SK-N-SH (cell line): ENCODE results near the gene RCN2.

Experiments used
- CHD2 ChIP-seq: fragments of 150-350 bp; IDR thresholded peaks from 2 replicates; pipeline ENCODE4 v1.6.1; 2018; ENCODE audit warnings: low read length; ENCODE audit not compliant: partially characterized antibody
- EP300 ChIP-seq, 2 experiments: IDR thresholded peaks; 2 replicates each; pipeline versions ENCODE4 v1.4.0 to v1.6.1; 2012; ENCODE audit warnings: borderline replicate concordance in 1 of 2, low read depth in 1 of 2, low read length in 1 of 2
- GABPA ChIP-seq: IDR thresholded peaks from 2 replicates; pipeline ENCODE4 v1.4.0; 2012; ENCODE audit warnings: low read depth, mild to moderate bottlenecking
- GATA2 ChIP-seq: sonication (generic); formaldehyde crosslinking; IDR thresholded peaks from 2 replicates; pipeline ENCODE4 v1.5.0; 2020; ENCODE audit warnings: mild to moderate bottlenecking, missing genetic modification reagents
- MAX ChIP-seq: IDR thresholded peaks from 2 replicates; pipeline ENCODE4 v1.4.0; 2012; ENCODE audit warnings: low read depth
- NRF1 ChIP-seq: IDR thresholded peaks from 2 replicates; pipeline ENCODE4 v1.6.1; 2012; ENCODE audit warnings: low read depth, mild to moderate bottlenecking, low read length
- POLR2AphosphoS5 ChIP-seq: IDR thresholded peaks from 2 replicates; pipeline ENCODE4 v1.6.1; 2012; ENCODE audit warnings: low read depth, low read length
- RCOR1 ChIP-seq: fragments of 150-350 bp; IDR thresholded peaks from 2 replicates; pipeline ENCODE4 v1.6.1; 2017; ENCODE audit warnings: antibody characterized with exemption, low read length
- SMC3 ChIP-seq: IDR thresholded peaks from 2 replicates; pipeline ENCODE4 v1.6.1; 2012; ENCODE audit warnings: low read depth, low read length, improper control_type of control experiment
- TAF1 ChIP-seq: IDR thresholded peaks from 2 replicates; pipeline ENCODE4 v1.6.1; 2012; ENCODE audit warnings: low read depth, mild to moderate bottlenecking, low read length, moderate library complexity, borderline replicate concordance
- TCF12 ChIP-seq: IDR thresholded peaks from 2 replicates; pipeline ENCODE4 v1.4.0; 2012
- TEAD4 ChIP-seq: IDR thresholded peaks from 2 replicates; pipeline ENCODE4 v1.4.0; 2012; ENCODE audit warnings: mild to moderate bottlenecking, borderline replicate concordance; ENCODE audit not compliant: insufficient read depth
- YY1 ChIP-seq: IDR thresholded peaks from 2 replicates; pipeline ENCODE4 v1.4.0; 2012; ENCODE audit warnings: low read depth, mild to moderate bottlenecking
- TF ChIP-seq, protein P1 (sequence below): fragments of 200-600 bp; sonication (generic); IDR thresholded peaks from 2 replicates; pipeline ENCODE4 v1.6.1; 2017; ENCODE audit warnings: antibody characterized with exemption, mild to moderate bottlenecking, moderate library complexity

DNA sequence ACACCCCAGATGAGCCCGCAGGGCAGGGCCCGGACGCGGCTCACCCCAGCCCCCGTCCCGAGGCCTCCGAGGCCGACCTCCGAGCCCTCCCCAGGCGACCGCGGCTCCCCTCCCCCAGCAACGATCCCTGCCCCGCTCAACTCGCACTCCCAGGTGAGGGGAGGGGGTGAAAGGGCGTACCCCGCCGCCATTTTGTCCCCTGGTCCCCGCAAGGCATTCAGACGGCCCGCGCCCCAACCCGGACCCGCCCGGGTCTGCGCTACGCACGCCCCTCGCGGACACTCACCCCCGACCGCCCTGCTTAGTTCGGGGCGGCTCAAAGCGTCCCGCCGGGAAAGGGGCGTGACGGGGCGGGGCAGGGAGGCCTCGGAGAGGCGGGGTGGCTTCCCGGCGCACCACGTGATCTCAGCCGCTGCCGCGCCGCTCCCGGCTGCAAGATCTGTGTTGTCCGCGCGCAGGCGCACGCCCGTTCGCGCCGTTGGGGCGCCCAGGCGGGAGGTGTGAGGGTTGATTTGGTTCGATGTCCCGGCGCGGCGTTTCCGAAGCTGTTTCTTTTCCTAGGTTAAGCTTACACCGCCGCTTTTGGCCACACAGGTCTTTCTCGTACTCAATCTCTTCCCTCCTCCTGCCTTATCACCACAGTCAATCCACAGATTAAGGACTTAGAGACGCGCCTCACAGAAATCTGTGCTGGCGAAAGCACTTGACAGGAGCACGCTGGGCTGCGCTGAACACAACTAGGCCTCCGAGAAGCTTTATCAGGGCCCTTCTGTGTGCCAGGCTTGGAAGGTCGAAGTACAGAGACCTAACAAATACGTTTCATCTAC lies 26.3 kb upstream of the RCN2 start, which contains the start of gene SCAPER:
- no peak for TF ChIP-seq SMC3
- peak; percentile 40 for TF ChIP-seq POLR2AphosphoS5
- TF ChIP-seq RCOR1: no peak
- TF ChIP-seq, protein P1, sequence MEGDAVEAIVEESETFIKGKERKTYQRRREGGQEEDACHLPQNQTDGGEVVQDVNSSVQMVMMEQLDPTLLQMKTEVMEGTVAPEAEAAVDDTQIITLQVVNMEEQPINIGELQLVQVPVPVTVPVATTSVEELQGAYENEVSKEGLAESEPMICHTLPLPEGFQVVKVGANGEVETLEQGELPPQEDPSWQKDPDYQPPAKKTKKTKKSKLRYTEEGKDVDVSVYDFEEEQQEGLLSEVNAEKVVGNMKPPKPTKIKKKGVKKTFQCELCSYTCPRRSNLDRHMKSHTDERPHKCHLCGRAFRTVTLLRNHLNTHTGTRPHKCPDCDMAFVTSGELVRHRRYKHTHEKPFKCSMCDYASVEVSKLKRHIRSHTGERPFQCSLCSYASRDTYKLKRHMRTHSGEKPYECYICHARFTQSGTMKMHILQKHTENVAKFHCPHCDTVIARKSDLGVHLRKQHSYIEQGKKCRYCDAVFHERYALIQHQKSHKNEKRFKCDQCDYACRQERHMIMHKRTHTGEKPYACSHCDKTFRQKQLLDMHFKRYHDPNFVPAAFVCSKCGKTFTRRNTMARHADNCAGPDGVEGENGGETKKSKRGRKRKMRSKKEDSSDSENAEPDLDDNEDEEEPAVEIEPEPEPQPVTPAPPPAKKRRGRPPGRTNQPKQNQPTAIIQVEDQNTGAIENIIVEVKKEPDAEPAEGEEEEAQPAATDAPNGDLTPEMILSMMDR: no peak
- TF ChIP-seq TEAD4: no peak
- TF ChIP-seq GABPA: no peak
- no peak for TF ChIP-seq TCF12
- TF ChIP-seq MAX: peak; percentile 99
- no peak for TF ChIP-seq EP300 (IDR thresholded peaks at IDR 0.05; ENCODE audit: borderline replicate concordance in 1 of 2, low read depth in 1 of 2, low read length in 1 of 2)
- peak; percentile 94 for TF ChIP-seq NRF1
- no peak; the same call in 1 of the 2 replicates for TF ChIP-seq GATA2 (CRISPR knock-in tag)
- no peak for TF ChIP-seq CHD2
- TF ChIP-seq TAF1: no peak
- TF ChIP-seq YY1: peak; percentile 83
